Activated naive CD8-positive, alpha-beta T cell treated with anti-CD3 and anti-CD28 coated beads, Interleukin-2, amount 50 U/mL, for 16 hours (primary cell): Measurements from ENCODE around the gene FAM171A1.

Source experiments
- DNase-seq: peaks from one replicate; pipeline ENCODE4 v3.0.0-alpha.2; 2020; ENCODE audit warnings: low read depth, low spot score

Gene FAM171A1

DNA sequence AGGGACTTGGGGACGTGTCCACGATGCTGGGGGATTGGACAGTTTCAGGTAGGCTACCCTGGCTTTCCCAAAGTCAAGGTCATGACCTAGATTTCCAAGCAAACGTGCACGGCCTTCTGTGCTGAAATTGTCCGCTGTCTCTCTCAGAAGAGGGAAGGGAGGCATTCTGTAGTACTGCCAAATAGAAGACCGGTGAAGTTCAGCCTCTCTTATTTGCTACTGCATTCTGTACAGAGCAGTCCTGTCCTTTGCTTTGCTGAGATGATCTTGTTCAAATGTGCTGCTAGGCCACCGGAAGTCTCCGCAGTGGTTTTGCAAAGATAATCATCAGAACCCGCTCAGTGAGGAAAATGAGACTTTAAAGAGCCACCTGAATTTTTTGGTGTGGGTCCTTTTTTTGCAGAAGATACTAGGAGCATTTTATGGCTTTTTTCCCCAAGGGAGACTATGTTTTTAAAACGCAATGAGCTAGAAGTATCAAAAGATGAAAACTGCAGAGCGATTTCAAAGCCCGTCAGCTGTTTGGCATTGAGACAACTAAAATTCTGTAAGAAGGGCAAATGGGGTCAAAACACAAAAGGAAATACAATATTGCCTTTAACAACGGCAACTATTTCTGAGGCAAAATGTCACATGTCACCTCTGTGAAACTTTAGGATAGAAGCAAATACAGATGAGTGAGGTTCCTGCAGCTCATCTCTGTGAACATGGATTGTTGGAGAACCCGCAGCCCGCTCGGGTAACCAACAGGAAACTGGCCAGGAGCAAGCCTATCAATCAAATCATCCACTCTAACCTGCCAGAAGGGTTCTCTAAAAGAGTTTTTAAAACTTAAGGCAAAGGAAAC is 201.3 kb downstream of the FAM171A1 start:
- no peak for DNase-seq

GRCh38 chr10:15168786-15169554 is 202.1 kb downstream of the FAM171A1 start:
- DNase-seq: peak; percentile 93

DNA sequence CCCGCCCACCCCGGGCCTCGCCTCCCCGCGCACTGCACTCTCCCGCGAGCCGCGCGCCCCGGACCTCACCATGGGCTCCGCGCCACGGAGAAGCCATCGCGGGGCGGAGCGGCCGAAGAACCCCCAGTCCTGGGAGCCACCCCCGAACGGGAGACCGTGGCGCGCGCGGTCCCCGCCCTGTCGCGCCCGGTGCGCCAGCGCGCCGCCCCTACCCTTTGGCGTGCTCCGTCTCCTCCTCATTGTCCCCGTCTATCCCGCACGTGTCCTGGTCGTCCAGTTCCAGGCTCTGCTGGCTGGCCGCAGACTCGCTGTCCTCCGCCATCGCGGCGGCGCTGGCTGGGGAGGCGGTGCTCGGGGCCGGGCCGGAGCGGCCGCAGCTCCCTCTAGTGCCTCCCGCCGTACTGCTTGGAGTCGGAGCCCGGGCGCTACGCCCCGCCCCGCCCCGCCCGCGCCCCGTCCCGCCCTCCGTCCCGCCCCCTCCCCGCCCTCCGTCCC is 202.8 kb downstream of the FAM171A1 start, which contains the start of gene NMT2:
Gene NMT2 (minus strand): TSS at position 403 of the 495 bp plus-strand sequence. CDS start 81 bp downstream, at position 322.
- peak; percentile 6 for DNase-seq

DNA sequence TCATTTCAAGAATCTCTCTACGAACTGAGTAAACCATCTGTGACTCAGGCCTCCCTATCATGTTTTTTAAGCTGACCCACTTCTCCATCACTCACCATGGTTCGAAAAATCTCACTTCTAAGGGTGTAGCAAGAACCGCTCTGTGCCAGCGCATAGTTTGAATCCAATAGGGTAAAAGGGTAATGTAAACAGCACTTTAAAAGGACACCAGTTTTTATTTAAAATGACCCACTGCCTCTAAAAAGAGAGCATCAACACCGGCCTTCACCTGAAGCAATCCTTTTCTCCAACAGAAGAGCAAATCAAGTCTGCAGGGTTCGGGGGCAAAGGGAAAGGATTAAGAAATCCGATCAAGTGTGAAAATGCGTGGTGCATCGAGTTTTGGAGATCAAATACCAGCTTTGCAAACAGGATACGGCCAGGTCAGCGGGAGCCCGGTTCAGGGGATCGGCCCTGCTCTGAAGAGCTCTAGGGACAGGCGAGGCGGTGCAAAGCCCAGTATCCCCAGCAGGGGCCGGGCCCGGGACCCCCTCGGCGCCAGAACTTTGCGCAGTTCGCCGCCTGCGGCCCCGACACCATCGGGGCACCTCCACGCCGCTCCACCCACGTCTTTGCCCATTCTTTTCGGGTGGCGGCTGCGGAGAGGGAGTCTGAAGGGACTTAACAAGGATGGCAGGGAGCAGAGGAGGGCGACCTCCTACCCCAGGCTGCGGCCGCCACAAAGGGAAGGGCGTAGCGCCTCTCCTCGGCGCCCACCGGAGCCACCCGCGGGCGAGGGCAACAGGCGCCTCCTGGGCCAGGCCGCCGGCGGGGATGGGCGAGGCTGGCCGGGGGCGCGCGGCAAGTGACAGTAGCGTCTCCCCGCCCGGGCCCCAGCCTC is 203.4 kb downstream of the FAM171A1 start:
- DNase-seq: no peak

DNA sequence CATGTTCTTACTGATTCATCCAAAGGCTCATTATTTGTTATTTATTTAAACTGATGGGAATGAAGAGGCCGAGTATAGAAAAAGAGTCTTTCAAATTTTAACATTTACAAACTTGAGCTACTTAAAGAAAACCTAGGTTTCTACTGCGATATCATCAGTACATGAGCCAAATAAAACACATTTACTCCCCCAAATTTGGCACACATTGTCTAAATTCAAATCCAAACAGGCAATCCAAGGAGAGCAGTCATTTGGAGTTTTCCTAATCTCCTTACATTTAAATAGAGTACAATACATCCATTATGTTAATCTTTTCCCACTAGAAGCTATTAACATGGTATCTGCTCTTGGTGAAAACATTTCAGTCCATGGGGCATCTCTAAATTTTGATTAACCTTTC is 204.8 kb downstream of the FAM171A1 start:
- no peak for DNase-seq

DNA sequence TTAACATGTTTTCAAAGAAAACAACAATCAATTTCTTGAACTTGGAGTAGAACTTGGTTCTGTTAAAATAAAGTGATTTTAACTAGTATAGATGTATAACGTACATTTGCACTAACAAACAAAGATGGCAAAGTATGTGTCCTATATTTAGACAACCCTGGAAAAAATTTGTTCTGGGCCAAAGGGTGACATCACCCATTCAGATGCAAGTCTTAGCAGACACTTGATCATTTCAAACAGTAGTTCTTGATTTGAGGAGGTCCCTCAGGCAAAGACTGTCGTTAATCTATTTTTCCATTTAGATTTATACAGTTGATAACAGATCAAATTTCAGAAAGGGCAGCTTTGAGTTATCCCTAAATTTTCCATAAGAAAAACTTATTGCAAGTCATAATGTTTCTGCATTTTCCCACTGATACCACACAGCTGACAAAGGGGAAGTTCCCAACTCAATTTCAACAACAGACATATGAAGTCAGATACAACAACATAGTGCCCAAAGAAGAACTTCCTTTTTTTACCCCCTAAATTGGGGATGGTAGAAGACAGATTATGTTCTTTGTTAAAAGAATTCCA is 207.7 kb downstream of the FAM171A1 start:
- no peak for DNase-seq
